HG03342 (cell line): ENCODE measurements around the gene IGSF9B.

Source experiments
- ATAC-seq: cut with Tn5 transposase; IDR thresholded peaks from one replicate; pipeline ENCODE4 v1.9.1; 2021; ENCODE audit warnings: mild to moderate bottlenecking, moderate library complexity; ENCODE audit not compliant: unreplicated experiment

IGSF9B gene

GRCh38 chr11:133902506-133902905 lies 54.3 kb downstream of the IGSF9B start:
- no peak for ATAC-seq

DNA sequence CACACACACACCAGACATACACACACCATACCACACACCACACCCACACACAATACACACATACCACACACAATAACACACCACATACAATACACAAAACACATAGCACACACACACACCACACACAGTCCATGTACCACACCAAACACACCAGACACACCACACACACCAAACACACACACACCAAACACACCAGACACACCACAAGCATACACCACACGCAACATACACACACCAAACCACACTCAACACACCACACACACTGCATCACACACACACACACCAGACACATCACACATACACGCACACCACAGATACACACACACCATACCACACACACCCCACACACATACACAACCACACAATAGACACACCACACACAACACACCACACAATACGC lies 54.8 kb downstream of the IGSF9B start:
- ATAC-seq: no peak

DNA sequence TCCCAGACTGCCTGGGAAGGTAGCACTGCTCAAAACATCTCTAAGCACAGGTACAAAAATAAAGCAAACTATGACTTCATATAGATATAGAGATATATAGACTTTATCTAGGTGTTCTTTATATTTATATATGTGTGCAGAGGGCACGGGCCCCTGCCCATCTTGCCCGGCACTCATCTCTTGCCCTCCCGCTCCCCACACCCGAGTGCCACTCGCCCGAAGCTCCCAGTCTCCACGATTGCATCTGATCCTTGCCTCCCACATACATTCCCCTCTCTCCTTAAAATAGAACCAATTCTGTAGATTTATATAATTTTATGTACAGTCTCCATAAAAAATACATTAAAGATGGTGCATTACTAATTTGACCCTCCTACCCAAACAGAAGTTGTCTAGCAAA lies 55.5 kb downstream of the IGSF9B start:
- no peak for ATAC-seq

DNA sequence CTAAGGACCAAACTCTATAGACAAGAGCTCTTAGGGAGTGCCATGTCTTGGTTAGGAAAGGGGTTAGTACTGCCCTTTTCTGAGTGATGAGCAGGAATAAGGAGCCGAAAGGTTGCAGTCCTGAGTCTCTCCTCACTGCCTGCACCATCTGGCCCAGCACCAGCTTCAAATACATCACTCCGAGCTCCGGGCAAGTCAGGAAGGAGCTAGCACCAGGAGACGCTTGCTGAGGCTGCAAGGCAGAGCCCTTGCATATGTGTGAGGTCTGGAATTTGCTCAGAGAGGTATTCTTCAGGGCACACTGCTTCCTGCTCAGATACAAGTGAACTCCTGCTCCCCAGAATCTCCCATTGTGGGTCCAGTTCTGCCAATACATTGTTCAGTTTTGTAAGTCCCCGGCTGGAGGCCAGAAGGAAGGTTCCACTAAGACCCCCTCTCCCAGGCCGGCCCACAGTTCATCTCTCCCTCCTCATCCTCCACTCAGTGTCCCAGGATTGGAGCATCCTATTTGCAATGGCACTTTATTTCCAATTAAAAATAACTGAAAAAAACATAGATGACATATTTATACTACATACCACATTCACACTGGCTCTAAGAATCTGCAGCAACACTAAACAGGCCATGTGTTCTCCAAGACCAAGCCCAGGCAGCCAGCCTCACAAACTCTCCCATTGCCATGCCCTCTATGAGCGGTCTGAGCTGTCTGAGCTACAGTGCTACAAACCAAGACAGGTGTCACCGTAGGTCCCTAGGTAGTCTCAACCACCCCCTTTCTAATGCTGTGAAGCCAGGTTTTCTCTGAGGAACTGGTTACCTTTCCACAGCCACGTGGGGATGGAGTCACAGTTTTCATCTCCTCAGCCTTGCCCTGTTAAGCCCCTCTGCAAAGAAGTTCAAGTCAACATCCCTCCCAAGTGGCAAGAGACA lies 56.3 kb downstream of the IGSF9B start:
- ATAC-seq: no peak

DNA sequence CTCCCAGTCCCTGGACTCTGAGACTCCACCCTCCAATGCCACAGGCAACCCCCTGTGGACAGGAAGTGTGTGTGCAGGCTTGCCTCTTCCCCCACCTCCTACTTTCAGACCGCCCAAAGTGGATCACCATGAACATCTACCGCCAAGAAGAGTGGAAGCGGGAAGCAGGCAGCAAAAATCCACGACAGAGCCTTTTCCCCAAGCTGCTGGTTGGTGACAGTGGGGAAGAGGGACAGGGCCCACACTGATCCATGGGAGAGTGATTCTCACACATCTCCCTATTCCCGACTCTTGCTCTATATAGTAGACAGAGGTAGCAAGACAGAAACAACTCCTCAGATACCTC lies 58.0 kb downstream of the IGSF9B start:
- ATAC-seq: no peak

DNA sequence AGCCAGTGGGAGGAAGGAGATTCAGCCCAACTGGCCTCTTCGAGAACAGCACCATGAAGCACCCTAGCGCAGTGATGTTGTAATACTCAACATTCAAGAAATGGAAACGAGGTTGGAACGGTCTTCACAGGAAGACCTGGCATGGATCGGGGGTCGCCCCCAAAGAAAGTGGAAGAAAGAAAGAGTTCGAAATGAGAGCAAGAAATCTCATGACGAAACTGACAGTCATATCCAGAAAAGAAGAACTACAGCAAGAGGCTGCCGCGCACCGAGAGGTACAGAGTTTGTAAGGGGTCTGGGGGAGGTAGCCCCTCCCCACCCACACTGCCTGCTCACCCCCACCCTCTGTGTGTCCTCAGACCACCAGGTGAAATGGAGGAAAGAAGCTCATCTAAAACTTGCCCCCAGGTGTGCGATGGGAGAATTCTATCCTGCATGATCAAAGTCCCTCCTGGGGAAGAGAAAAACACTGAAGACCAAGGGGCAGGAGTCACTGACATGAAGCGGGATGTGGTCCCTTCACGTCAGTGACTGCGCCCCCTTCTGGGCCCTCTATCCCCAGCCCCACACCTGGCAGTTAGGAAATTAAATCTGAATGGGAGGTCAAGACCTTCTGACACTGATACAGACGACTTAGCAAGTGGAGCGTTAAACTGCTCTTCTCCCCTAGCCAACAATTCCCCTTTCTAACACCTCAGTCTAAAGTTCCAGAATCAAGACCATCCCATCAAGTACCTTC lies 58.6 kb downstream of the IGSF9B start:
- peak; percentile 49 for ATAC-seq

- ATAC-seq: no peak
Observed at GRCh38 chr11:133897331-133897650, 59.5 kb downstream of the IGSF9B start.

- ATAC-seq: no peak
Observed at GRCh38 chr11:133896642-133897330, 60.0 kb downstream of the IGSF9B start.

- peak; percentile 52 for ATAC-seq
Observed at GRCh38 chr11:133896028-133896427, 60.7 kb downstream of the IGSF9B start.

DNA sequence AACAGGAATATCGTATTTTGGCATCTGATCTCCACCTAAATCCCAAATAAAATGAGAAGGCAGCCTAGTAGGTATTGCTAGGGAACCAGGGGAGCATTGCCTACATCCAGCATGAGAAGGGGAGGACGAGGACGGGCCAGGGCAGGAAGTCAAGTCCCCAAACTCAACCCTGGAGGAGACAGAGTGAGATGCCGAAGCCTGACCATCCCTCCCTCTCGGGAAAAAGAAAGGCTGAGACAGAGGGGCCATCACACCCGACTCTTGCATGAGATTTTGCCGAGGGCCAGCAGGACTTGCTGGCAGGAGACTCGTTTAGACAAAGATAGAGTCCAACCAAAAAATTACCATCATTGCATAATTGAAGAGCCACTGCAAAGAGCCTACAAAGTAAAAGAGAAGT lies 61.2 kb downstream of the IGSF9B start:
- peak; percentile 14 for ATAC-seq

DNA sequence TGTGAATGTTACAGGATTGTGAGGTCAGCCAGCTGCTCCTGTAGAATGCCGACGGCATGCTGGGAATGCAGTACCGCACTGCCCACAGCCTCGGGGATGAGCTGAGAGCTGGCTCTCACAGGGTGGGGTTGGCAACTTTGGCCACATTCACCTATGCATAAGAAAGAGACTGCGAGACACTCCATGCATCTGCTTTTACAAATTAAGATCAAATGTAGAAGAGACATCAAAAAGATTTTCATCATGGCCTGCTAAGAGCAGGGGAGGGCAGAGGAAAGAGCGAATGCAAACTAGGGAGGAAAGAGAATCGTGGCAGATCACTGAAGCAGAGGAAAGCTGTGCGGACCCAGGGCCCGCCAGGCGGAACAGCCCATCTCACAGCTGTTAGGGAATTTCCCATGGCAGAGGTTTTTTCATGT lies 61.7 kb downstream of the IGSF9B start:
- peak; percentile 62 for ATAC-seq

DNA sequence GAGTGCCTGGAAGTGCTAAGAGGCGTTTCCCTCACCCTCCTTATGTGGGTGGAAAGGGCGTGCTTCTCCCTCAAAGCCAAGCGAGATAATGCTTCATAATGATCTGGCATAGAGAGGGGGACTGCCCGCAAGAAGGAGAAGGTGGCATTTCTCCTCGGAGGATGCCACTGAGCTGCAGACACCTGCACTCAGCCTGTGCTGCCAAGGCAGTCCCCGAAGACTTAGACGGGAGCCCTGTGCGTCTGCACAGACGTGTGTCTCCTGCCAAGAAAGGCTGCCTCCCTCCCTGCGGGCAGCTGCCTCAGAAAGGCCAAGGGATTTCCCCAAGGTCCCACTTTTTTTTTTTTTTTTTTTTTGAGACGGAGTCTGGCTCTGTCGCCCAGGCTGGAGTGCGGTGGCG lies 63.4 kb downstream of the IGSF9B start:
- ATAC-seq: no peak

- no peak for ATAC-seq
Observed at GRCh38 chr11:133892584-133893380, 64.0 kb downstream of the IGSF9B start.

- no peak for ATAC-seq
Observed at GRCh38 chr11:133892126-133892525, 64.6 kb downstream of the IGSF9B start.

DNA sequence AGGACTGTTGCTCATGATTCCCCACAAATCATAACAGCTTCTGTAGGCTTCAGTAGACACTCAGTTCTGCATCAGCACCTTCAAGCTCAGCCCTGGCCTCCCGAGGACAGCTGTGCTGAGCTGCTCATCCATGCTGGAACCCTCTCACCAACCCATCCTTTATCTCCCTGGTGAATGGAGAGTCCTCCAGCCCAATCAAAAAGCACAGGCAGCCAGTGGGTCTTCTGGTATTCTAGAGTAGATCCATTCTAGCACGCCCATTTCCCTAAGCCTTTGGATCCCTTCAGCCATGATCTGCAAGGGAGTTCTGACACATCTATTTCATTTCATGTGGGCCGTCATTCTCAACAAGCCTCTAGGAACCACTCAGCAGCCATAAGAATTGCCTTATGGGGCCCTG lies 66.9 kb downstream of the IGSF9B start:
- no peak for ATAC-seq

DNA sequence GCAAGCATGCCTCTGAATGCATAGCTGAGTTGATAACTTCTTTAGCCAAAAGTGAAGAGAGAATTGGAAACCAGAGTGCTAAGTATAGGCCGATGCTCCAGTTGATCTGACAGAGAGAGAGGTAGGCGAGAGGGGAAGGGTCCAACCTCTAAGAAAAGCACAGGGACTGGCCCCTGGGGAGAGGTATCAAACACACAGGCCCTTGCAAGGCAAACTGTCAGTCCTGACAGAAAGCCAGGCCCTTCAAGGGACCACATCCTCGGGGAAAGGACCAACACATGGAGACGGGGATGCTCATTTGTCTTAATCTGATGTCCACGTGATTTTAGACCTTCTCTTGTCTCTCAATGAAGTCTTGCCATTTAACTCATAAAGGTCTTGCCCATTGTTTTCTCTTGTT lies 67.6 kb downstream of the IGSF9B start:
- ATAC-seq: no peak

DNA sequence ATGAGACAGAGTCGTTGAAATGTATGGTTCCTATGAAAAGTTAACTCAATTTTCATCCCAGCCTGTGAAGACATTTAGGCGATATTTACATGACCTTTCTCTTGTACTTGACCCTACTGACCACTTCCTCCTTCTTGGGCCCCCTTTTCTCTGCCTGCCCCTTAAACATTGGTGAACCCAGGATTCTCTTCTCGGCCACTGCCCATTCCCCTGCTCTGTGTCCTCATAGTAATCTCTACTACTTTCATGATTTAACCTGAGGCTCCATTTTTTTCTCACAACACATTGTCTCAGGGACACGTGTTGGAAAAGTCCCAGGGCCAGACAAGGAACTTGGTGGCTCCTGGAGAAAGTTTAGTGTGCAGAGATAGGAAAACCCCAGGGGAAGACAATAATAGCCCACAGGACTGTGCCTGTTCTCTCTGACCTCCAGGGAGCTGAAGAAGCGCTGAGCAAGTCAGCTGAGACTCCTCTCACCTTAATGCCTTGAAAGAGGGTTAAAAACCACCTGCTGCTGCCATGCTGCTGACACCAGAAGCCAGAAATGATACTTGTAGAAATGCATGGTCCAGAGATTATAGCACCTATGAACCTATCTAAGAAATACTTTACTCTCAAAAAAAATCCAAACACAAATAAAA lies 69.0 kb downstream of the IGSF9B start:
- no peak for ATAC-seq

DNA sequence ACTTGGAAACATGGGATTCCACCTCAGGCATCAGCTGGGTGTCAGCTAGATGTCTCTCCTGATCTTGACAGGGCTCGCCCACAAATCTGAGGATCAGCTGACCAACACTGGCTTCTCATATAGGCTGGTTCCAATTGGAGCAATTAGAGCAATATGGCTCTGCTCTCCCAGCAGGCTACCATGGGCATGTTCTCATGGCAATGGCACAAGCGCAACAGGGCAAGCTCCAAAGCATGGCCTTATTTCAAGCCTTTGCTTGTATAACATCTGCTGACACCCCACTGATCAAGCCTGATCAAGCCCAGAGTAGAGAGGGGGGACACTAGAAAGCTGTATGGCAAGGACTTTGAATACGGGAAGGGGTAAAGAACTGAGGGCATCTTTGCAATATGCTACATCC lies 70.7 kb downstream of the IGSF9B start:
- ATAC-seq: no peak

GRCh38 chr11:133872160-133872559 lies 84.6 kb downstream of the IGSF9B start:
- ATAC-seq: no peak

GRCh38 chr11:133867456-133867855 lies 89.3 kb downstream of the IGSF9B start:
- ATAC-seq: no peak
